NCI-H2171 treated with DMSO at 0.1 percent for 48 hours (cell line): Measurements from ENCODE around the gene PPDPF.

Source experiments
- DNase-seq: peaks from one replicate; lab custom pipeline; 2025; lab: John Stamatoyannopoulos, UW

The PPDPF gene

DNA sequence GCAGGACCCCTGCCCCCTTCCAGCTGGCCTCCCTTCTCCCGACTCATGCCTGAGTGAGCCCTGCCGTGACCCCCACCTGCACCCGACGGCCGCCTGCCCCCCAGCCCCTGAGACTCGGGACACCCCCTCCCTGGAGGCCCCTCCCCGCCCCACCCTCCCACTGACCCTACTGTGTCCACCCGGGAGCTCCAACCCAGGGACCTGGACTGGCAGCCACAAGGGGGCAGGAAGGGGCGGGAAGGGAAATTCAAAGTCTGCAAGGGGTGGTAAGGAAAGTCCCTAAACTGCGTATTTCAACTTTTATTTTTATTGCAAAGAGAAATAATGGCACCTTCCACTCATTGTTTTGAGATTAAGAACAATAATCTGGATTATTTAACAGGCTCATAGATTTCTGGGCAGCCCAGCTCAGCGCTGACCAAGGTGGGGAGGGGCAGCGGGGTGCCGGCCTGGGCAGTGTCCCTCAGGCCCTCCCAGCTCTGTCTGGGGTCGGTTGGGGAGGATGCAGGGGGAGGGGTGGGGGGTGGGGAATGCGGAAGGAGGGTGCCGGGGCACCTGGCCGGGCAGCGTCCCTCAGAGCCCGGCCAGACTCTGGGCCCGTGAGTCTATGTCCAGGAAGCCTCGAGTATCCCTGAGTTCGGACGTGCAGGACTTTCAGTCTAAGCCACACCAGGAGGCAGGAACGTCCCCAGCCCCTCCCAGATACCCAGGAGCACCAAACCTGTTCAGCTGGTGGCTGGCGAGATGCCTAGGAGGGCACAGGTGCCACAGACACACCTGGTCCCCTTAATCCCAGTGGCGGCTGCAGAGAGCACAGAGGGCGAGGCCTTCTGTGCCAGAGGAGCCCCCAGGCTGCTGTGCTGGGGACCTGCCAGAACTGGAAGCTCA, 17.9 kb downstream of the PPDPF start:
- DNase-seq, result peak; percentile 92

DNA sequence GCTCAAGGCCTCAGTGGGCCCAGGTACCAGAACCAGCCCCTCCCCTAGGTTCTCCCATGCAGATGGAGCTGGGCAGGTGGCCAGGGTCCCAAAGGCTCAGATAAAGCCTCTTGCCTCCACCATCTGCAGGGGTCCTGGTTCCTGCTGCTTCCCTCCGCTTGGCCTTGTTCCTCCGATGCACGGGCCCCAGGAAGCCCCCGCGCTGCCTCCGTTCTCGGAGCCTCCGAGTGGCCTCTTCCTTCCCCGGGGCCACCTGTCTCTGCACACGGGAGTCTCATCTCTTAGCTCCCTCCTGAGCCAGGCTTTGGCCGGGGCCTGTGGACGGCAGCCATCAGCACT, 18.5 kb downstream of the PPDPF start:
- no peak for DNase-seq

DNA sequence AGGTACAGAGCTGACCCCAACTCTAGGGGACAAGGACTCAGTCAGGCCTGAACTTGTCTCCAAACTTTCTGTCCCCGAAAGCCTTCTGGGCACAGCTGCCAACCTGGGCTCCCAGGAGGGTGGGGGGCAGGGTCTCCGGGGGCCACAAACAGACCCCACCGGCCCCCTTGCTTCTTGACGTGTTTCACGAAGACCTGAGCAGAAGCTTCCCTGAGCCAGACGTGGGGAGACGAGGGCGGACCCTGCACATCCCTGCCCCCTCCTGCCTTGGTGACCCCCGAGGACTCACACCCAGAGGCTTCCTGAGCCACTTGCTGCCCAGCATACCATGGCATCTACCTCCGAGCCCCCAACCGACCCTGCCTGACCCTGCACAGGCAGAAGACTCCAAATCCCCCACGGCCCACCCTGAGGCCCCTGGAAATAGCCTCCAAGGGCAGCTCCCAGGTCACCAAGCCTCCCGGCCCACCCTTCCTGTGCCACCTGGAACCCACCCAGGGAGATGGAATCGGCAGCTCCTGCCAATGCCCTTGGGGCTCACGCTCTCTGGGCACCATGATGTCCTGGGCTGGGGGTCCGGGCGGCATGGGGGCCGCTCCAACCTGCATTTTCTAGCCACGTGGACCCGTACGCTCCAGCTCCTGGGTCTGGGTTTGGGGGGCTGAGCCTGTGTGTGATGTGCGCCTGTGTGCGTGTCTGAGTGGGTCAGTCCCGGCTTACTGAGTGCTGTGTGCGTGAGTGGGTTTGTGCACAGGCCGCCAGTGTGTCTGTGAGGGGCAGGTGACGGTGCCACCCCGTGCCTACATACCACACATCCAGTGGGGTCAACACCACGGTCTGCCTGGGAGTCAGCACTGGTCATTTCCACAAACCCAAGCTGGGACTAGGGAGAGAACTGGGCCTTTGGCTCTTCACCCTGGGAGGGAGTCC, 19.1 kb downstream of the PPDPF start:
- no peak for DNase-seq

DNA sequence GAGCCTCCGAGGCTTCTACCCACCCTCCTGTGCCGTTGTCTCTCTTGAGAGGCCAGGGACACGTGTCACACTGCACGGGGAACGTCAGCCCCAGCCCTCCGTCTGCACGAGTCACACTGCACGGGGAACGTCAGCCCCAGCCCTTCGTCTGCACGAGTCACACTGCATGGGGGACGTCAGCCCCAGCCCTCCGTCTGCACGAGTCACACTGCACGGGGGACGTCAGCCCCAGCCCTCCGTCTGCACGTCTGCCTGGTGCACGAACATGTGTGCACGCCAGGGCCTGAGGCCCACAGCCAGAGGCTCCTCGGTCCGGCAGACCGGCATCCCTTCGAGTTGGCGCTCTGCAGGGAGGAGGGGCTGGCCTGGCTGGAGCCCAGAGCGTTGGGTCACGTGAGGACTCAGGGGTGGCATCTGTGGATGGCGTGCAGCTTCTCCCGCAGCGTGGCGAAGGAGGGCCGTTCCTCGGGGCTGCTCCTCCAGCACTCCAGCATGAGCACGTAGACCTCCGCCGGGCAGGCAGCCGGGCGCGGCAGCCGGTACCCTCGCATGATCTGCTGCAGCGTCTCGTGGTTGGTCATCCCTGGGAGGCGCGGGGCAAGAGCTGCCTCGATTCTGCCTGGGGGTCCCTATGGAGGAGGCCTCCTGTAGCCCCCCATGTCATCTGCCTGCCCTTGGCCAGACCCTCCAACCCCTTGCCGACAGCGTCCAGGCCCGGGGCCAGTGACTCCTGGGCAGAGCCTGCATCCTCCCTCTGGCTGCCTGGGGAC, 20.0 kb downstream of the PPDPF start:
- no peak for DNase-seq

DNA sequence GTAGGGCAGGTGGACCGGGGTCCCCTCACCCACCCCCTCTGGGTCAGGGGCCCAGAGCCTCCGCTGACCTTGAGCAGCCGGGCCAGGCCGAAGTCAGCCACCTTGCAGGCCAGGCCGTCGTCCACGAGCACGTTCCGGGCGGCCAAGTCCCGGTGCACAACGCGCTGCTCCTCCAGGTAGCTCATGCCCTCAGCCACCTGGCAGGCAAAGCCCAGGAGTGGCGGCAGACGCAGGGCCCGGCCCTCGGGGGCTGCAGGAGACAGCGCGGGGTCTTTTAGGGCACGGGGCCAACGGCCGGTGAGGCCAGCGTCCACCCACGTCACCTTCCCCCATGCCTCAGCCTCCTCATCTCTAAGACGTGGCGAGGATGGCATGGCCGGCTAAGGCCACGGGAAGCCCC, 20.8 kb downstream of the PPDPF start:
- DNase-seq, result no peak

DNA sequence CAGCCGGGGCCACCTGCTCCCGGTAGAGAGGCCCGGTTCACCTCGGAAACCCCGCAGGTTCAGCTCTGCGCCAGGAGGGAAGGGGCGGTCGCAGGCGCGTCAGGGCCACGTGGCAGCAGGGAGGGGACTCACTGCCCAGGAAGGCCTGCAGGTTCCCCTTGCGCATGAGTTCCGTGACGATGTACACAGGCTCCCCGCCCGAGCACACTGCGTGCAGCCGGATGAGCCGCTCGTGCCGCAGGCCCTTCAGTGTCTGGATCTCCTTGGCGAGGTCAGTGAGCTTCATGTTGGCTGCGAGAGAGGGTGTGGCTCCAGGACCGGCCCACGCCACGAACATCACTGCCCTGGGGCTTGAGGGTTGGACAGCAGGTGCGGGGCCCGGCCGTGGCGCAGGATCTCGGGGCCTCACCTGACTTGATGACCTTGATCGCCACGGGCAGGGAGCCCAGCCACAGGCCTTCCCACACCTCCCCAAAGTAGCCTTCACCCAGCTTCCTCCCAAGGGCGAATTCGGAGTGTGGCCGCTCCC, 21.5 kb downstream of the PPDPF start:
- no peak for DNase-seq

DNA sequence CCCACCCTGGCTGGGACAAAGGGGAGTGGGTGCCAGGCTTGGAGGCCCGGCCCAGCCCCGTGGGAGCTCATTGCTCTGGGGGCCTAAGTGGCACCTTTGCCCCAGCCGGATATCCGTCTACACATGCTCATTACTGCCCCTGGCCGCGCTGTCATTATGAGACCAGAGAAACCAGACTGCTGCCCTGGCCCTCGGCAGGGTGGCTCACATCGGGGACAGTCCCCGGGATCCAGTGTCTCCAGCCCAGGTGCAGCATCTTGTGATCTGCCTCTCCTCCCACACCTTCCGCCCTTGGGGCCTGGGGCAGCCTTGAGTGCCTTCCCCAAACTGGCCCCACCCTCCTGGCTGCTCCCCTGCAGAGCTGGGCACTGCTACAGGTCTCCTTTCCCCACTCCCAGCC, 22.1 kb downstream of the PPDPF start:
- DNase-seq, result no peak

DNA sequence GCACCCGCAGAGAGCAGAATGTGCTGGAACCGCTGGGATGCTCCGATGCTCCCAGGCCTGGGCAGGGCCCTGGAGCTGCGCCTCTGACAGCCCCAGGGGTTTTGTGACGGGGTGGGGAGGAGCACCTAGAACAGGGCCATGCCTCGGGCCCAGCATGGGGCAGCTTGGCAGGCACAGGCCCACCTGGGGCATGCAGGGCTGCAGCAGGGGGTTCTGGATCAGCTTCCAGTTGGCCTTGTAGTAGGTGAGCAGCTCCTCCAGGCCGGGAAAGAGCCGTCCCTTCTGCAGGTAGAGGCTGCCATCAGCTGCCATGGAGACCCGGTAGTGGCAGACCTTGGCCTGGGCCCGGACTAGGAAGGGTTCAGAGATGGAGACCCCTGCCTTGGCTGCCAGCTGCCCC, 22.6 kb downstream of the PPDPF start:
- DNase-seq, result no peak

DNA sequence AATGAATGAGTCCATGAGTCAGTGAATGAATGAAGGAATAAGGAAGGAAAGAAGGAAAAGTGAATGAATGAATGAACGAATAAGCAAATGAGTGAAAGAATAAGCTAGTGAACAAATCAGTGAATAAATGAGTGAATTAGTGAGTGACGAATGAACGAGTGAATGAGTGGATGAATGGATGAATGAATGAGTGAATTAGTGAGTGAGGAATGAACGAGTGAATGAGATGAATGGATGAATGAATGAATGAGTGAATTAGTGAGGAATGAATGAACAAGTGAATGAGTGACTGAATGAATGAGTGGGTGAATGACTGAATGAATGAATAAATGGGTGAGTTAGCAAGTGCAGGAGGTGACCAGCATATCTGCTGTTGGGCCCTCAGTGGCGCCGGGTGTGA, 23.2 kb downstream of the PPDPF start:
- DNase-seq, result no peak

DNA sequence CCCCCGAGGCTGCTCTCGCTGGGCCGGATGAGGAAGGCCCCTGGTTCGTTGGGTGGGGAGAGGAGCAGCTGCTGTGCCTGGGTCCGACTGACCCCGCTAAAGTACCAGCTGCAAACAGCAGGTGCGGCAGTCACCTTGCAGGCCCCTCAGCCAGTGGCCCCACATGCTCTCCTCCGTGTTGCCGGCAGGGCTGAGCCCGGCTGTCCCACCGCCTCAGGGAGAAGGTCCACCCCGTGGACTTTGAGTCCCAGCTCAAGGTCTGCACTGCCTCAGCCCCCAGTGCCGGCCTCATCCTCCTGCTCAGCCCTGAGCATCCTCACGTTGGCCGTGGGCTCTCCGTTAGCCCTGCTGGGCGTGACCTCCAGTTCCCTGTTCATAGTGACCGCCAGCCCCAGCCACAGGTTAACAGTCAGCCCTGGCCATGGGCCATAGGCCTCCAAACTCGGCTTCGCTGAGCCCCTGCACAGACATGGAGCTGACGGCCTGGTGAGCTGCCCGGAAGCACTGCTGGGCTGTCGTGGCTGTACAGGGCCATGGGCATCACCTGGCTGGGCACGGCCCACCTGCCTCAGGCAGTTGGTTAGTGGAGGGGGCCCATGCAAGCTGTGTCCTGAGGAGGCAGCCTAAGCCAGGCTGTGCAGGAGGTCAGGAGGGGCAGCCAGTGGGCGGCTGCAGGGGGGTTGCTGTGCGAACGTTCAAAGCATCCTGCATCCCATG, 23.8 kb downstream of the PPDPF start:
- no peak for DNase-seq

DNA sequence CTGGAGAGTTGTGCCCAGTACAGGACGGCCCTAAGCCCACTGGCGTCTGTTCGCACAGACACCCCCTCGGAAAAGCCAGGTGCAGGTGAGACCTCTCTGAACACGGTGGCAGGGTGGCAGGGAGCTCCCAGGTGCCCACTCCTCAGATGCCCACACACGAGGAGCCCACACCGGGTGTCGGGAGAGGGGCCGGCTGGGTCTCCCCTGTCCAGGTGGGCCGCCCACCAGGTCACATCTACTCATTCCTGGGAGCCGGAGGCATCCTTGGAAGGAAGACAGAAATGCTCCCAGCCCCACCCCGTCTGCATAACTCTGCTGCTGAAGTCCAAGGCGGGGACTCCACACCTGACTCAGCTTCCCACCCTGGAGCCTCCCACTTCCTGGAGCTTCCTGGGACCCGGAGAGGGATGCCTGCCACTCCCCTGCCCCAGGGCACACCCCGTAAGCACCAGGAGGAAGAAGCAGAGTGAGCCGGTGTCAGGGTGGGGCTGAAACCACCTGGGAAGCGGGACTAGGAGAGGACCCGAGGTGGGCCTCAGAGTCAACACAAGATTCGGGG, 24.5 kb downstream of the PPDPF start:
- DNase-seq, result no peak

DNA sequence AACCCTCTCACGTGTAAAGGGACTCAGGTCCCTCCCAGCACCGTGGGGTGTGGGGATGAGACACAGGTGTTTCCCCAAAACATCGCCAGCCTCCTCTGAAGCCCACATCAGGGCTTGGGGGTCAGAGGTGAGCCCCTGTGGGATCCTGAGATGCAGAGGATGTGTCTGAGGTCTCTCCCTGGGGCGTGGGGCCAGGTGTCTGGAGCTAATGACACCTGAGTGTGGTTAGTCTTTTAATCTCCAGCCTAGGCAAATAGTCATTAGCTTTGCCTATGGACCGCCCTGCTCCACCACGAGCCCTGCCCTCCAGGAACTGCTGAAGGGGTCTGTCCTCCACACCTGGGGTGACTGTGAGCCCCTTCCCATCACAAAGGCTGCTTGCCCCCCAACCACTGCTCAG, 25.2 kb downstream of the PPDPF start:
- DNase-seq, result no peak

DNA sequence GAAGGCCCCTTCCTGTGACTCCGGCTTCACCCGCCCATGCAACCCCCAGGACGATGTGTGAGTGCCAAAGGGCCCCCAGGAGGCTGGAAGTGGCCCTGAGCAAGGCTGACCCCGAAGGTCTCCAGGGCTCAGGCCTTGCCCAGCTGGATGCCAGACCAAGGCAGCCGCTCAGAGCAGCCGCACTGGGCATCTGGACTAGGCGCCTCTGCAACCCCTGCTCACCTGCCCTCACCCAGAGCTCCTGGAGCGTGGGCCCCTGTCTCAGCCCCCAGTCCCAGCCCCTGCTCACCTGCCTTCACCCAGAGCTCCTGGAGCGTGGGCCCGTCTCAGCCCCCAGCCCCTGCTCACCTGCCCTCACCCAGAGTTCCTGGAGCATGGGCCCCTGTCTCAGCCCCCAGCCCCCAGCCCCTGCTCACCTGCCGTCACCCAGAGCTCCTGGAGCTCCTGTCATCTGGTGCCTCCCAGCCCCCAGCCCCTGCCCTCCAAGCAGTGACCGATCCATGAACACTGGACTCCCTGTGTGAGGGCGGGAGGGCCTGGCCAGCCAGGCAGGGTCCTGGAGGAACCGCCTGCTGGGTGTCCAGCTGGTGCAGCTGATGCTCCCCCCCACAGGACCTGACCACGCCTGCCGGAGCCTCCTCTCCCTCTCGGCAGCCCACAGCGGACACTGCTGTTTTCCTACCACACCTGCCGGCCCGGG, 25.8 kb downstream of the PPDPF start:
- no peak for DNase-seq

DNA sequence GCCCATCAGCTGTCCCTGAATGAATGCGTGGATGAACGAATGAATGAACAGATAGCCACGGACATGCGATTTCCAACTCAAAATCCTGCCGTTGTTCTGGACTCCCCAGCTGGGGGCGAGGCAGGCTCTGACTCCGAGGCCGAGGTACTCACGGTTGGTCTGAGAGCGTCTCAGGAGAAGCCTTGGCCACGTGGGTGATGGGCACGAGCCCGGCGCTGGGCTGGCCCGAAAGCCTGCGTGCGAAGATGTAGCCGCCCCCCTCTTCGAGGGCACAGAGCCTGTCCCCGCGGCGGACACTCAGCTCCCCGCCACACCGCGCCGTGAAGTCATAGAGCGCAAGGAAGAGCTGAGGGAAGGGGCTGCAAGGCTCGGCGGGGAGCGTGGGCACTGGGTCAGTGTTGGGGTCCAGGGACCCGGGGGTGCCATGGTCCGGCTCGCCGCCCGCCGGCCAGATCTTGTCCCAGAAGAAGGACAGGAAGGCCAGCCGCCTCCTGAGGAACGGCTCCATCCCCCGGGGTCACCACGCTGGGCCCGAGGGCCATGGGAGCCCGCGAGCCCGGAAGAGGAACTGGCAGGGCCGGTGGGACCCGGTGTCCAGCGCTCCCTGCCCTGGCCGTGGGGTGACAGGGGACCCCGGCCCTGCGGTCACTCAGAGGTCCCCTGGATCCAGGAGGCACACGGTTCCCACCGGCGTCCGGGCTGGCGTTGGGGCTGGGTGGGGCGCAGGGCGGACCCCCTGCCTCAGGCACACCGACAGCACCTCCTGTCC, 26.6 kb downstream of the PPDPF start:
- DNase-seq, result no peak

DNA sequence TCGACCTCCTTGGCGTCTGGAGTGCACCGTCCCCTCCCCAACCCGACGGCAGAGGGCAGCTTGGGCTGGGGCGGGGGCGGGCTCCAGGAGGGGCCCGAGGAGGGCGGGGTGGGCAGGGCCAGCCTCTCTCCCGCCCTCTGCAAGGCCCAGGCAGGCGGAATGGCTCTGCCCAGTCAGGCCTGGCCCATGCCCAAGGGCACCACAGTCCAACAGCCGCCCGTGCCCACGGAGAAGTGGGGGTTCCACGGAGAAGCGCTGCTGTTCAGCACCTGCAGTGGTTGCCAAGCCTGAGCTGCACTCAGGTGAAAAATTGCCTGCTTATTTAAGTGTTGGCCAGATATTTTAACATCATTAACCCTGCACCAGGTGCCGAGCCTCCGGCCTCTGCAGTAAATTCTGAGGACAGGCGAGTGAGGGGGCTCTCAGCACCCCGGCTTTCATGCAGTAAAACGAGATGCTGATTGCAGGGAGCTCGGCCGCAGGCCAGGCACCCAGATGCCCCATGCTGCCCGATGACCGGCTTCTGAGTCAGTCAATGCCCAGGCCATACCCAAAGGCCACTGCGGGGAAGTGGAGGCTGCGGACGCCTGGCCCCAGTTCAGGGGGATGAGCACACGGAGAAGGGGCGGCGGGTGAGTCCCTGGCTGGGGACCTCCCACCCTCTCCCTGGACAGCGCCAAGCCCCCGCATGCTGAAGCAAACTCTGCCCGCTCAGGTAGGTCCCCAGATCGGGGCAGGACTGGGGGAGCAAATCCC, 27.3 kb downstream of the PPDPF start, which contains the start of gene SRMS:
Gene SRMS, minus strand, starts transcription at position 25 of the 756 bp plus-strand sequence. CDS start 286 bp downstream, outside the sequence.
- DNase-seq, result no peak

DNA sequence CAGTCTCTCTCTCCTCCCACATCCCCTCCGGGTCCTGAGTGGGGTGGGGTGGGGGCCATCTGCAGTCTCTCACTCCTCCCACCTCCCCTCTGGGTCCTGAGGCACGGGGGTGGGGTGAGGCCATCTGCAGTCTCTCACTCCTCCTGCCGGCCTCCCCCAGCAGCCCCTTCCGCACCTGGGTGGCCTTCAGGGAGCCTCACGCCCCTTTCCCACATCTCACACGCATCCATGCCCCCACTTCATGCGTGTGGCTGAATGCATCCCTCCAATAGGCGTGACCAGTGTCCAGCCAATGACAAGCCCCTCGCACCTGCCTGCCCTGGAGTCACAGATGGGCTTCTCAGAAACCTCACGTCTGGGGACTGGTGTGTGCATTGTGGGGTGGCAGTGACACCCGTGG, 28.0 kb downstream of the PPDPF start:
- DNase-seq, result no peak

DNA sequence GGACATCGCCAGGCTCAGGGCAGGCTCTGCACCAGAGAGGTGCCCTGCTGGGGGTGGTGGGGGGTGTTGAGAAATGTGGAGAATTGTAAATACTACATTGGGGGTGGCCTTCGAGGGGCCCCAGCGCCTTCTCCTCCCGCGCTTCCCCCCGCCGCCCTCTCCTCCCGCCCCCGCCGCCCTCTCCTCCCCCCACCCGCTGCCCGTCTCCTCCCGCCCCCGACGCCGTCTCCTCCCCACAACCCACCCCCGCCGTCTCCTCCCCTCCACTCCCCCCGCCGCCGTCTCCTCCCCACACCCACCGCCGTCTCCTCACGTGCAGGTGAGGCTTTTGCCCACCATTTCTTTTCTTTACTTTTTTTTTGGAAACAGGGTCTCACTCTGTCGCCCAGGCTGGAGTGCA, 28.5 kb downstream of the PPDPF start:
- DNase-seq, result no peak

DNA sequence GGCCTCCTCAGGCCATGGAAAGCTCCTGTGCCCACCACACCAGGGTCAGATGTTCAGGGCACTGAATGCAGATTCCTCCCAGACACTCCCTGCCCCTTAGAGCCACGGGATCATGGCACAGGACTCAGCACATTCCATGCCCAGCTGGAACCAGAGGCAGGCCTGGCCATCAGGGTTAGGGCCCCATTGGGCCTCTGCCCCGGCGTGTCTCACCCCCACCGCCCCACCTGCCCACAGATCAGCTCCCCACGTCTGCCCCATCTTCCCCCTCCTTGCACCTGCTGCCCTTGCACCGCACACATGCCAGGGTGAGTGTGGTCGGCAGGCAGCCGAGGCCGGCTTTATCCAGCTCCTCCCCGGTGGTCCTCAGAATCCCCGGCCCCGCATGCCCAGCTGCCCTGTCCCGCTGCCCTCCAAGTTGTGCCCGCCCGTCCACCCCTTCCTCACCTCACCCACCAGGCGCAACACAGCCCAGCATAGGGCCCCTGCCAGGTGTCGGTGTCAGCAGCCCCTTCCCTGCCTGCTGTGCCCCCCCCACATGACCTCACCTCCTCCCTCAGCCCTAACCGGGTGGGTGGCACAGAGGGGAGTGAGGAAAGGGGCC, 29.2 kb downstream of the PPDPF start:
- DNase-seq, result no peak
